Measurements from ENCODE around the gene IL20RA. TPM values are rescaled to one million over a fixed set of nuclear protein-coding genes. Genes with fewer than 3 reads are reported as not detected.
A peak's percentile ranks its signal among the peaks of the same experiment; 100 is the strongest.

IL20RA gene
- polyA plus RNA-seq, 1 donor (not counting 4 experiments of a cell fraction or from before 2014, with no cell fraction given), result 1.5 TPM

DNA sequence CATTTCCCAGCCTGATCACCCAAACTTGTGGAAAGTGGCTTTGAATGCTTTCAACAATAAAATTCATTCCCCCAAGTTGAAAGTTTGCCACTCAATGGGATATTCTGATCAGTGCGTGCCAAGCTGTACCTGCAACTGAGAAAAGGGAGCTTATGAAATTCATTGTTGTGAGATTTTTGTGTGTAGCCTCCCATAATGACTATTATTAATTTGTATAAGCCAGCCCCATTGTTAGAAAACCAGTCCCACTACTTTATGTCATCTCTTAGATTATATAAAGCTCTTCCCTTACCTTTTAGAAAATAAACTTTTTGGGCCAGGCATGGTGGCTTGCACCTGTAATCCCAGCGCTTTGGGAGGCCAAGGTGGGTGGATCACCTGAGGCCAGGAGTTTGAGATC is 15.9 kb downstream of the IL20RA start:
- H3K4me1 ChIP-seq (ENCODE audit: control insufficient read depth, extremely low read depth, insufficient read depth, low read length), result peaks cover 46% of the 10 kb centered on the region
- H4K20me1 ChIP-seq (ENCODE audit: control insufficient read depth, extremely low read depth, insufficient read depth, low read length), result no peaks in the 10 kb centered on the region
- H3K4me2 ChIP-seq (ENCODE audit: control insufficient read depth, extremely low read depth, insufficient read depth, low read depth, low read length), result peak overlapping the region; percentile 66
- no peaks in the 10 kb centered on the region for H3K9me3 ChIP-seq (ENCODE audit: control insufficient read depth, low read depth, low read length)
- H3K79me2 ChIP-seq (ENCODE audit: control insufficient read depth, insufficient read depth, low read length), result no peaks in the 10 kb centered on the region
- no peaks in the 10 kb centered on the region for H3K9me1 ChIP-seq (ENCODE audit: control insufficient read depth, extremely low read depth, insufficient read depth, low read length)
- DNase-seq (ENCODE audit: low read depth, low spot score) (no peak), FAIRE-seq (no peak)
- H3K27me3 ChIP-seq (ENCODE audit: control insufficient read depth, extremely low read depth, insufficient read depth, low read length), result no peaks in the 10 kb centered on the region
- H3K36me3 ChIP-seq (ENCODE audit: control insufficient read depth in 2 of 2, extremely low read depth in 1 of 2, insufficient read depth in 2 of 2, low read length in 2 of 2), result no peaks in the 10 kb centered on the region
- dilution Hi-C loops (cut with MboI; ENCODE audit: extremely low pct_ligation_motif_present, low sequenced_read_pairs), result no loop called here
- H3K4me3 ChIP-seq (ENCODE audit: control insufficient read depth in 2 of 3, extremely low read depth in 1 of 3, insufficient read depth in 2 of 3, low read depth in 1 of 3, low read length in 3 of 3), result peak overlapping the region in 1 of 3 experiments; percentile 17
- no peak overlapping the region for H2AFZ ChIP-seq (ENCODE audit: control insufficient read depth, low read length)
- H3K27ac ChIP-seq (ENCODE audit: control insufficient read depth, insufficient read depth, low read length), result peak overlapping the region; percentile 71
- no peak overlapping the region for H3K9ac ChIP-seq (ENCODE audit: control insufficient read depth, extremely low read depth, insufficient read depth, low read length)
- no peak for TF ChIP-seq EZH2 (IDR thresholded peaks at IDR 0.05; ENCODE audit: low read length)
- TF ChIP-seq, protein P1, sequence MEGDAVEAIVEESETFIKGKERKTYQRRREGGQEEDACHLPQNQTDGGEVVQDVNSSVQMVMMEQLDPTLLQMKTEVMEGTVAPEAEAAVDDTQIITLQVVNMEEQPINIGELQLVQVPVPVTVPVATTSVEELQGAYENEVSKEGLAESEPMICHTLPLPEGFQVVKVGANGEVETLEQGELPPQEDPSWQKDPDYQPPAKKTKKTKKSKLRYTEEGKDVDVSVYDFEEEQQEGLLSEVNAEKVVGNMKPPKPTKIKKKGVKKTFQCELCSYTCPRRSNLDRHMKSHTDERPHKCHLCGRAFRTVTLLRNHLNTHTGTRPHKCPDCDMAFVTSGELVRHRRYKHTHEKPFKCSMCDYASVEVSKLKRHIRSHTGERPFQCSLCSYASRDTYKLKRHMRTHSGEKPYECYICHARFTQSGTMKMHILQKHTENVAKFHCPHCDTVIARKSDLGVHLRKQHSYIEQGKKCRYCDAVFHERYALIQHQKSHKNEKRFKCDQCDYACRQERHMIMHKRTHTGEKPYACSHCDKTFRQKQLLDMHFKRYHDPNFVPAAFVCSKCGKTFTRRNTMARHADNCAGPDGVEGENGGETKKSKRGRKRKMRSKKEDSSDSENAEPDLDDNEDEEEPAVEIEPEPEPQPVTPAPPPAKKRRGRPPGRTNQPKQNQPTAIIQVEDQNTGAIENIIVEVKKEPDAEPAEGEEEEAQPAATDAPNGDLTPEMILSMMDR (optimal IDR thresholded peaks at IDR 0.05 in 1 of 3, IDR thresholded peaks at IDR 0.05 in 1 of 3, conservative IDR thresholded peaks at IDR 0.05 in 1 of 3; ENCODE audit: extremely low read depth in 1 of 3, insufficient read depth in 2 of 3, low read length in 3 of 3), result no peak

DNA sequence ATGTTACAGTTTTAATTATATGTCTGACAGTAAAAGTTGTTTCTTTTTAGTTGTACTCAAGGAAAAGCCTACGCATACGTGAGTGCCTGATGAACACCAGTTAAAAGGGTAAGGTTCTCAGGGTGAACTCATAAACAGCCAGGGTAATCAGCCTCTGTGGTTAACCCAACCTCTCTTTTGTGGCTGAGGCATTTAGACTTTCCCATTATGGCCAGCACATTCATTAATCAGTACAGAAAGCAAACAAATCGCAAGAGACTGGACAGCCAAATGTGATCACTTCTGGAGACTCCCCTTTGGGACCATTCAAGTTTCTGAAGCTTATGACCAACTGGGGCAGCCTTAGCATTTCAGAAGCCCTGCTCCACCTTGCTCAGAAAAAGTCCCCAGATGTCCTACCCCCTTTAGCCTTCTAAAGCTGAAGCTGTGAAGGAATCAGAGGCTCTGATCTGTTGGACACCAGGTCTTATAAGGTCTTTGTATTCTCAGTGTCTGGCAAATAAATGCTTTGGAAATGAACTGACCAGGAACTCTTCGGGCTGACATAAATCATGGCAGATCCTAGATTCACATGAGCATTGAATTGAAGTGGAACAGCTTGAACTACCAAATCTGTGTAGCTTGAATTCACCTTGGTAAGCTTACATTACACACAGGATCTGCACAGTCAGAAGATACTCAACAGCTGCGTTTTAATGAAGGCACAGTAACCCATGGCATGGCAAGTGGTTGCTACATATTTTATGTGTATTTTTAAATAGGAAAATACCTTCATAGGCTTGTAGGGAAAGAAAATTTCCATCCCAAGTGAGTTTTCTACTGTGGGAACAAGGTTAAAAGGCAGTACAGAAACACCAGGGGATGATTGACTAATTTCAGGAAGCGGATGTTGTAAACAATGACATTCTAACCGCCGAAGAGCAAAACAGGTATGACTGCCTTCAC is 18.7 kb downstream of the IL20RA start:
- FAIRE-seq (peak; percentile 79), DNase-seq (ENCODE audit: low read depth, low spot score) (no peak)
- H3K27ac ChIP-seq (ENCODE audit: control insufficient read depth, insufficient read depth, low read length), result peak overlapping the region; percentile 56
- no peak overlapping the region for H3K9ac ChIP-seq (ENCODE audit: control insufficient read depth, extremely low read depth, insufficient read depth, low read length)
- TF ChIP-seq EZH2 (IDR thresholded peaks at IDR 0.05; ENCODE audit: low read length), result no peak
- TF ChIP-seq, protein P1 (optimal IDR thresholded peaks at IDR 0.05 in 1 of 3, IDR thresholded peaks at IDR 0.05 in 1 of 3, conservative IDR thresholded peaks at IDR 0.05 in 1 of 3; ENCODE audit: extremely low read depth in 1 of 3, insufficient read depth in 2 of 3, low read length in 3 of 3), result no peak
- no peaks in the 10 kb centered on the region for H3K9me3 ChIP-seq (ENCODE audit: control insufficient read depth, low read depth, low read length)
- no peaks in the 10 kb centered on the region for H3K27me3 ChIP-seq (ENCODE audit: control insufficient read depth, extremely low read depth, insufficient read depth, low read length)
- peak overlapping the region; percentile 31 for H3K4me2 ChIP-seq (ENCODE audit: control insufficient read depth, extremely low read depth, insufficient read depth, low read depth, low read length)
- no peaks in the 10 kb centered on the region for H3K36me3 ChIP-seq (ENCODE audit: control insufficient read depth in 2 of 2, extremely low read depth in 1 of 2, insufficient read depth in 2 of 2, low read length in 2 of 2)
- H3K9me1 ChIP-seq (ENCODE audit: control insufficient read depth, extremely low read depth, insufficient read depth, low read length), result no peaks in the 10 kb centered on the region
- no peak overlapping the region for H3K4me3 ChIP-seq (ENCODE audit: control insufficient read depth in 2 of 3, extremely low read depth in 1 of 3, insufficient read depth in 2 of 3, low read depth in 1 of 3, low read length in 3 of 3)
- H3K4me1 ChIP-seq (ENCODE audit: control insufficient read depth, extremely low read depth, insufficient read depth, low read length), result peaks cover 46% of the 10 kb centered on the region
- no peak overlapping the region for H2AFZ ChIP-seq (ENCODE audit: control insufficient read depth, low read length)
- H3K79me2 ChIP-seq (ENCODE audit: control insufficient read depth, insufficient read depth, low read length), result no peaks in the 10 kb centered on the region
- dilution Hi-C loops (cut with MboI; ENCODE audit: extremely low pct_ligation_motif_present, low sequenced_read_pairs), result no loop called here
- H4K20me1 ChIP-seq (ENCODE audit: control insufficient read depth, extremely low read depth, insufficient read depth, low read length), result no peaks in the 10 kb centered on the region
